CD4-positive, alpha-beta T cell treated with Interleukin-10 for 1 hour (primary cell): ENCODE results near the gene RALY.

Source experiments
- DNase-seq: peaks from one replicate; pipeline ENCODE4 v3.0.0-alpha.2; 2020

The RALY gene

DNA sequence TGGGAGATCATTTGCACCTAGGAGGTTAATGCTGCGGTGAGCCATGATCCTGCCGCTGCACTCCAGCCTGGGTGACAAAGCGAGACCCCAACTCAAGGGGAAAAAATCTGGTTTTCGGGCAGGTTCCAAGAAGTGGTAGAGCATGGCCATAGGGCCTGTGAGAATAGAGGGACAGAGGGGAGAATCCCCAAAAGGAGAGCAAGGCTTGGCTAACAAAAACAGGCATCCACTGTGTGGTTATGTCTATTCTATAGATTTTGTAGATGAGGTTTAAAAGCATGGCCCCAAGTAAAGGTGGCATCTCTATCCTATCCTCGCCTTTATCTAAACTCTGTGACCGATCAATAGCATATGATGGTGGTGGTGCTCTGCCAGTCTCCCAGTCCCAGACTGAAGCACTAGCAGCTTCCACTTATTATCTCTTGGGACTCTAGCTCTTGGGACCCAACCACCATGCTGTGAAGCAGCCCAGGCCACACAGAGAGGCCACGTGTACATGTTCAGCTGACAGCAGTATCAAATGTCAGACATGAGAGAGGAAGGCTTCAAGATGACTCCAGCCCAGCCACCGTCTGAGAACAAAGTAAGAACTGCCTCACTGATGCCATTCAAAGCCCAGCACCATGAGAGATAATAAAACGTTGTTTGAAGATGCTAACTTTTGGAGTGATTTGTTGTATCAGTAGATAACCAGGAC lies 90.7 kb downstream of the RALY start:
- DNase-seq = no peak

- no peak for DNase-seq
These were observed 91.9 kb downstream of the RALY start for GRCh38 chr20:34085544-34086040.

GRCh38 chr20:34088305-34089174 lies 94.8 kb downstream of the RALY start:
- no peak for DNase-seq

DNA sequence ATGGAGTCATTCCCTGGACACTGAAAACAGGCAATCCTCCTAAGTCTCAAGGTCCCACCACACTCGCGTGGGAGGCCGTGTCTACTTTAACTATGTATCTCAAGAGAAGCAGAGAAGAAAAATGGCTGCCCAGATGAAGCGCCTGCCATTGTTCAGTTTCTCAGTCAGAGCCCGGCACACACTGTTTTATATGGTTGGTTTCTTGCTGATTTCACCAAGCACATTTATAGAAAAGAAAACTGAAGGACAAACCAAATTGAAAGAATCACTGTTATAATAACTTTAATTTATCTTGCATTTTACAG lies 95.4 kb downstream of the RALY start:
- no peak for DNase-seq

DNA sequence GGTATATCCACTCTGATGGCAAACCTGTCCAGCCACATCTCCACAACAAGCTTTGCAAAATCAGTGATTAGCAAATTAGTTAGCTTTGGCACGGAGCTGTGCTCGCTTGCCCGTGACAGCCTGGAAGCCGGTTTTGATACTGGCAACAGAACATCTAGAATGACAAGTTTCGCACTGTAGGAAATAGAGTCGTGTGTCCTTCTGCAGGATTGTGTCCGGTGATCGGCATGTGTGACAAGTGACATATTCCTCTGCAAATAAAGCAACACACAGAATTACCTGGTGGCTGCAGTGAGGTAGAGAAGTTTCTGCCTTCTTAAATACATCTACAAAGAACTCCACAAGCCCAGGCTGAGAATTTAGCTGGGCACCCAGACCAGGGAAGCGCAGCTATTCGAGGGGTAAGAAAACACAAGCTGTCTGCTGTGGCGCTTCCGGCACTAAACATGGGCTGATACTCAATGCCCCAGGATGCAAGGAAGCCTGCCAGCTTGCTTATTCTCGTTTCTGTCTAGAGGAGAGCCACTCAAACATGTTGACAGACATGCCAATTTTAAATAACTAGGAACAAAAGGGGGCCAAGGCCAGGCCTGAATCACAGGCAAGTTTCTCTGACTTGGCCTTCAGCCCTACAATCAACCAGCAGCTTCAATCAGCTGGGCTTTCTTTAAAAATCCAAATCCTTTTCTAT lies 96.1 kb downstream of the RALY start:
- DNase-seq = no peak

- no peak for DNase-seq
These were observed 96.9 kb downstream of the RALY start for GRCh38 chr20:34090645-34091044.

- DNase-seq = no peak
These were observed 98.0 kb downstream of the RALY start for GRCh38 chr20:34091637-34092200.

DNA sequence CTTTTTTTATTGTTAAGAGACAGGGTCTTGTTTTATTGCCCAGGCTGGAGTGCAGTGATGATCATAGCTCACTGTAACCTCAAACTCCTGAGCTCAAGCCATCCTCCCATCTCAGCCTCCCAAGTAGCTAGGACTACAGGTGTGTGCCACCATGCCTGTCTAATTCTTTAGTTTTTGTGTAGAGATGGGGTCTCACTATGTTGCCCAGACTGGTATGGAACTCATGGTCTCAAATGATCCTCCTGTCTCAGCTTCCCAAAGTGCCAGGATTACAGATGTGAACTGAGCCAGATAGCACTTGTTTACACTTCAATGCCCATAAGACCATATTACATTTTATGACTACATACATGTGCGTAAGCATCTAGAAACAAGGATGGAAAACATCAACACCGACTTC lies 100.2 kb downstream of the RALY start:
- no peak for DNase-seq

DNA sequence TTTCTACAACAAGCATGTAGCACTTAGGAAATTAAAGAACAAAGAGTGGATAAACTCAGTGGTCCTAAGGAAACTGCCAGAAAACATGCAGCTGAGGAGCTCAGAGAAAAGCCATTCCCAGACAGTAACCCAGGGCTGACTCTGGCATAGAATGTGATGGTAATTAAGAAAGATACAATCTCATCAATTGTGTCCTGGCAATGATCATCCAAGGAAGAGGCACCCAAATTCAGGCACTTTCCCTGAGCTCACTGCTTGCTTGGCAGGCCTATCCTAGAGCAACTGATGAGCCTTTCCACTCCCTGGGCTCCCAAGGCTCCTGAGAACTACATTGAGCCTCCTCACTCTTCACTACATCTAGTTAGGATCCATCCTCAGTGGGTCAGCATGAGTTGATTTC lies 102.1 kb downstream of the RALY start:
- no peak for DNase-seq

DNA sequence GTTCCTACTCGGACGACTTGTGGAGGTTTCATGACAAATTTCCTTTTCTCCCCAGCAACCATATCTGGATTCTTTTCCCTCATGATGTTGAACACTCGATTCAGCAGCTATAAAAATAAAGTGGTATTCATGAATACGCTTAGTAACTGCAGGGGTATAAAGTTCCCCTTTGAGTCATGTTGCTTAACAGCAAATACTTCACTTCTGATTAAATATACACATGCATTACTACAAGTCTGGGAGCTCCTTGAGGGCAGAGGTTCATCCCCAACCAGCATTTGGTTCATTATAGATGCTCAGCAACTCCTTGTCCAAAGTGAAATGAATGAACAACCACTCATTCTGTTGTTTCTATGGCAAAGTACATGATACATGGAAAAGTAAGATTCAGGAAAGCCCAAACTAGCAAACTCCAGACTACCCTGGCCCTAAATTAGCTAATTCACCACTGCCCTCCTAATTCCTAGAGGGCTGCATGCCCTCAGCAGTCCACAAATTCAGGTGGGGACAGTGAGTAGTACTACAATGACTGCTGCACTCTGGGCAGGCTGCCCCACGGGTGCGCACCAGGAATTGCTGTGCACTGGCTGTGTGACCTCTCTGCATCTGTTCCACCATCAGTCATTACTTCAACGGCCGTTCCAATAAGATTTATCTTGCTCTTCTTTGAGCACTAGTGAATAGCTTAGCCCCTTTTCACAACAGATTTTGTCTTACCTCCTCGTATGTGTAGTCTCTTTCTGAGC lies 103.2 kb downstream of the RALY start:
- no peak for DNase-seq

DNA sequence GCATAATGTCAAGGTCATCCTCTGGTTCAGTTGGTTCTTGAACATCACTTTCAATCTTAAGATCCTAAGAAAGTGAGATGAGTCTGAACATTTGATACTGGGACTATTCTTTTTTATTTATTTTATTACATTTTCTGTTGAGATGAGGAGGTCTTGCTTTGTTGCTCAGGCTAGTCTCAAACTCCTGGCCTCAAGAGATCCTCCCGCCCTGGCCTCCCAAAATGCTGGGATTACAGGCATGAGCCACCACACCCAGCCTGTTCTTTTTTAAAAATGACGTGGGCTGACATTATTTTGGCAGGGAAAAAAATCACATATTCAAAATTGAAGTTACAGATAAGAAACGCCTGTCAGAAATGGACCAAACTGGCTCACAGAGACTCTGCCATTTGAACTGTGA lies 104.9 kb downstream of the RALY start:
- DNase-seq = no peak

GRCh38 chr20:34099675-34100074 lies 106.0 kb downstream of the RALY start:
- DNase-seq = no peak

DNA sequence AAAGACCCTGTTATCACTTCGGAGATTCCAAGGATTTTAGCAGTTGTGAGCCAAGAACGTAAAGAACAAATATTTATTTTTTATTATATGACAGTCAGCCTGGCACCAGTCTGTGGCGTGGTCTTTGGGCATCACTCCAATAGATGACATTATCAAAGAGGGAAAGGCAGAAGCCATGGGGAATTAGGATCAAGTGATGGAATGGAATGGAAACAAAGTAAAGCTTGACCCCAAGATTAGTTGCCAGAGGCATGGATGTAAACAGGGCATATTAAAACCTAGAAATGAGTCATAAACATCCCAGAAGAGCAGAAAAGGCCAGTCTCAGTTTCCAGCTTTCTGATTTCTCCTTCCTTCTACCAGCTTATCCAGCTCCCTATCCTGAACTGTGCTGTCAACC lies 106.9 kb downstream of the RALY start:
- DNase-seq = no peak

DNA sequence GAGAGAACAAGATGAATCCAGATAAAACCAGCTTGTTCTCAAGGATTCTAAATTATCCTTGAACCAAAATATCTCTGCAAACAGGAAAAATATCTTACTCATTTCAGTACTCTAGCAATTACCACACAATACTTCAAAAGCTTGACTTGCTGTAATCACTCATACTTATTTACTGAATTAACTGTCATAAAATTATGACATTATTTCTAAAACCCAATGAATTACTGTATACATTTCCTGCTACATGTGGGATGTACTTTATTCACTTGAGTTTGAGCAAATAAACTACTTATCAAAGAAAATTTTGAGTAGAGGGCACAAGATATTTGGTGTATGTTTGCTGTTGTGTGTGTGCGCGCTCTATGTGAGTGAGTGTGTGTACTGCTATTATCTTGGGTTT lies 108.6 kb downstream of the RALY start:
- no peak for DNase-seq

DNA sequence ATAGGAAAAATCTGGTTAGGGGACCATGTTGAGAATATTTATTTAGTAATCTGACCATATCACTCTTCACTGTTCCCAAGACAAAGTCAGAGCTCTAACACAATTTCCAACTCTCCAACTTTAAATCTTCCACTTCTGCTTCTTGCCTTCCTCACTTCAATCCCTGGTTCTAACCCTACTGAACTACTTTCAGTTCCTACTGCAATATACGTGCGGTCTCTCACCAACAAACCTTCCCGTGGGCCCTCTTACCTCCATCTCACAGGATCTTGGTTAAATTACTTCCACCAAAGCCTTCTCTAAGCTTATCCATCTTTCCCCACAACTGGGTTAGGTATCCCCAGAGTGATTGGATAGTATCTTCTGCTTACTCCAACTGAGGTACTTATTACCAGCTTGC lies 110.3 kb downstream of the RALY start:
- no peak for DNase-seq

GRCh38 chr20:34105978-34106675 lies 112.4 kb downstream of the RALY start:
- DNase-seq = no peak

GRCh38 chr20:34108616-34109174 lies 115.0 kb downstream of the RALY start:
- no peak for DNase-seq

GRCh38 chr20:34109442-34109841 lies 115.7 kb downstream of the RALY start:
- DNase-seq = no peak

- DNase-seq = no peak
These were observed 116.5 kb downstream of the RALY start for GRCh38 chr20:34110025-34110744.

DNA sequence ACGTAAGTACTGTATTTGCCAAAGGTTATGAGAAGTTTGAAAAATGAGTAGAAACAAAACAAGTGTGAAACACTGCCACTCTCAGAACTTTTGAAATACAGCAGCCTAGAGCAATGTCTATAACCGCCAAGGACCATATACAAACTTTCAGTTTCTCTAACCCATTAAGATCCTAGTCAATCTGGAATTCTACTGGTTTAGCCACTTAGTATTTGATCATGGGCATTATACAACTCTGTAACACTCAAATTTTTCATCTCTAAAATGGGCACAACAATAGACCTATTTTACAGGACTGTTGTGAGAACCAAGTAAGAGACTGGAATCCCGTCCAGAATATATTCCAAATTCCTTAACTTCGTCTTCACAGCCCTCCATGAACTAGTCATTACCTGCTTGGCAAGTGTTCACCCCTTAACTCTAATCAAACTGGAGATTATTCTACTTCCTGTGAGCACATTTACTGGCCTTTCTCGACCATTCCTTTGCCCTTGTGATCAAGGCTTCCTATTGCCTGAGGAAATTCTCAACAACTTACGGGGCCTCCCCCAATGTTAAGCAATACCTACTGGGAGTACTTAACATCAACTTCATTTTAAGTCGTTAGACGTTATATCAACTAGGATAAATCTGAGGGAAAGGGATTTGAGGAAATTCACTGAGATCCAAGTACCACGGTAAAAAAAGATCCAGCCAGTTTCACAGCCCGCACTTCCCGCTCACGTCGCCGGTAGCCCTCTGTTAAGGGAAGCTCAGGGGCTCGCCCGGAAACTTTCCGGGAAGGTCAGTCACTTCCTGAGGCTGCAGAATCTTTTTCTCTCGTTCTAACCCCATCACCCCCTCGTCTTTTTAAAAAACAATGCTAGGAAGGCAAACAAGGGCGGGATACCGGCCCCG lies 117.3 kb downstream of the RALY start:
- DNase-seq = peak; percentile 31
